Measurements from ENCODE around the gene KLHL14.
A peak's percentile ranks its signal among the peaks of the same experiment; 100 is the strongest.
"Not testable (repeated sequence)": the region's sequence is repeated elsewhere in the genome, so short reads cannot be mapped to it uniquely, and the experiment has no call there.

The KLHL14 gene

DNA sequence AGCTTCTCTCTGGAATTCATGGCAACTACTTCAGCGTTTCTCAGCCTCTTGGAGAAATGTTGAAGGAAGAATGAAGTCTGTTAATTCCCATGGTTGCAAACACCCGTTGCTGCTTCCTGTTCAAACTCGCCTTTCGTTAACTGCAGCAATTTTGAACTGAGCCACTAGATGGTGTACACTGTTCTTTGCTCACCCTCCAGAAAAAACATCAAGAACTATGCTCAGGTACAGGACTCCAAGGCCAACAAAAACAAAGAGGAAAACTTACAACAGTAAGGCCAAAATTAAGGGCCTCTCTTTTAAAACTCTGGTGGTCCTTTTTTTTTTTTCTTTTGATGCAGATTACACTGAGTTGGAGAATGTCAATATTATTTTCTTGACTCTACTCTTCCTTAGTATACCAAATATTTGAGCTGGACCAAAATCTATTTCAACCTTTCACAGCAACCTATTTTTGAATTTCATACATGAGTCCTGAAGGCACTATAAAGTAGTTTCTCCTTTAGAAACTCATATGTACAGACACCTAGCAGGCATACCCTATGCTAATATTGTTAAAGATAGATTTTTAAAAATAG is 58.2 kb downstream of the KLHL14 start:
- peak; percentile 45 for DNase-seq (ENCODE audit: low read depth)

DNA sequence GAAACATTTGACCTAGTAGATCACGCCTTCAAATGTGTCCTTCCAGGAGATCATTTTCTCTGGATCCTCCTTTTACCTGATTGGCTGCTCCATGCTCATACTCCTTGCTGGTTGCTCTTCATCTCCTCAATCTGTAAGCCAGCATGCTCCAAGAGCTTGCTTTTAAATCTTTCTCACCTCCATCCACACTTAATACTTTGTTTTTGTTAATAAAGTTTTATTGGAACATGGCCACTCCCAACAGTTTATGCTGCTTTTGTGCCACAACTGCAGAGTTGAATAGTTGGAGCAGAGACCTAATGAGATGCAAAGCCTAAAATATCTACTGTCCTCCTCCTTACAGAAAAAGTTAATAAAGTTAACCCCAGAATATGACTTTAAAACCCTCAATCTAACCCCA is 60.0 kb downstream of the KLHL14 start:
- DNase-seq (ENCODE audit: low read depth), result no peak

DNA sequence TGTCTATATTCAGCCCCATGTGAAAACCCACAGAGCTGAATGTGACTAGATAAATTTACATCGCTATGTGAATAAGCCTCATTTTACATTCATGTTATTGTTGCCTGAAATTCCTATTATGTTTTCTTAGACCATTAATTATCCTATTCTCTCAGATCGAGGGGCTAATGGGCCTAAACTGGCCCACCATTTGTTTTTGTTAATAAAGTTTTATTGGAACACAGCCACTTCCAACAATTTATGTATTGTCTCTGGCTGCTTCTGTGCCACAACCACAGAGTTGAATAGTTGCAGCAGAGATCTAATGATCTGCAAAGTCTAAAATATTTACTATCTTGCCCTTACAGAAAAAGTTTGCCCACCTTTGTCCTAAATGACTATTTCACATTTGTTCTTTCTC is 61.0 kb downstream of the KLHL14 start:
- DNase-seq (ENCODE audit: low read depth), result no peak

DNA sequence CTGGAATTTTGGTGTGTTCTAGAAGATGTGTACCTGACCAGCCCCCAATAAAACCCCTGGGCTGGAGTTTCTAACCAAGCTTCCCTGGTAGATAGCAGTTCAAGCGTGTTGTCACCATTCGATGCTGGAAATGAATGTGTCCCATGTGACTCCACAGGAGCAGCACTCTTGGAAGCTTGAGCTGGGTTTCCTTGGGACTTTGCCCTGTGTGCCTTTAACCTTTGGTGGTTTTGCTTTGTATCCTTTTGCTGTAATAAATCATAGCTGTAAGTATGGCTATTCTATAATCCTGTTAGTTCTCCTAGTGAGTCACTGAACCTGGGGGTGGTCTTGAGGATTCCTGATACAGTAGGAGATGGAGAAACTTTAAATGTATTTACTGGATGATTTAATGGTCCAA is 65.2 kb downstream of the KLHL14 start:
- DNase-seq (ENCODE audit: low read depth), result no peak

DNA sequence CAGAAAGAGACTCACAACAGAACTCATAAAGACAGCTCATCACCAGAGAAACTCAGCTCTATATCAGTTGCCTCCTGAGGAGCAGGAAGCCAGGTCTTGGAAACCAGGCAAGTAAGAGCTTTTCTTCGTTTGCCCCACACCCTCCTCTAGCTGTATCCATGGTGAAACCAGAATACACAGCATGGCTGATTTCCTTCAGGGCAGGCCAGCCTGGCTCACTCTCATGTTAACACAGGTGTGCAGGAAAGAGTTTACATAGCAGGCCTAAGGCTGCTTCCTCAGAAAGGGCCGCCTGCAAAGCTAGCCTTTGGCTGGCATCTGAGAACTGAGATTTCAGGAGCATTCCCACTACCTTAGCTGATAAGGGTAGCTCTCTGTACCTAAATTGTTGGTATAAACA is 65.7 kb downstream of the KLHL14 start:
- no peak for DNase-seq (ENCODE audit: low read depth)

DNA sequence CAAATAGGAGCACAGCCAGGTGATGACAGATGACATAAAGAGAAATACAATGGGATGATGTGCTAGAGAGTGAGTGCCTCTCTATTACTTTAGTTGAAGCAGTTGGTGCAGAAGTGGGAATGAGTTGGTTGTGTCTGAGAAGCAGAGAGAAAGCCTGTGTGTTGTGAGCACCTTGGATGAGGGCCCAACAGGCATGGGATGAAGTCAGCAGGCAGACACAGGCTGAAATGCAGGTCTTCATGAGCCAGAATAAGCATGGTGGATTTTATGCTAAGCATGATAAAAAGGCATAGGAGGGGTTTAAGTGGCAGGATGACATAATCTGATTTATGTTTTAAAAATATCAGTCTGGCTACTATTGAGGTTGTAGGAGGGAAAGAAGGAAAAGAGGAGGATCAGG is 71.5 kb downstream of the KLHL14 start:
- no peak for DNase-seq (ENCODE audit: low read depth)

DNA sequence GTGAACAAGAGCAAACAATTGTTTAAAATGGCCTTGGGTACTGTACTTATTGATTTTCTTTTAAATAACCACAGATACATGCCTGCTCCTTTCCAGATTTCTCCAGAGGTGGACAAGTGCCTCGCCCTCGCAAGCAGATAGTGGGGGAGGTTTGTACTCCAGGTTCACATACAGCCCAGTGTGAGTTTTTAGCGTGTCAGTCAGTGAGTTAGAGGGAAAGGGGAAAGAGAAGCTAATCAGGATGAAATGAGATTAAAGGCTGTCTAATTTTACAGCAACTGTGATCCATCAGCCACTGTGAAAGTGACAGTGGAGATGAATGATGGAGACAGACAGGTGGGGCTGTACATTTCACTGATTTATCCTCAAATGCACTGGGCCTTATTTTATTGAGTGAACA is 74.7 kb downstream of the KLHL14 start:
- DNase-seq (ENCODE audit: low read depth), result no peak

DNA sequence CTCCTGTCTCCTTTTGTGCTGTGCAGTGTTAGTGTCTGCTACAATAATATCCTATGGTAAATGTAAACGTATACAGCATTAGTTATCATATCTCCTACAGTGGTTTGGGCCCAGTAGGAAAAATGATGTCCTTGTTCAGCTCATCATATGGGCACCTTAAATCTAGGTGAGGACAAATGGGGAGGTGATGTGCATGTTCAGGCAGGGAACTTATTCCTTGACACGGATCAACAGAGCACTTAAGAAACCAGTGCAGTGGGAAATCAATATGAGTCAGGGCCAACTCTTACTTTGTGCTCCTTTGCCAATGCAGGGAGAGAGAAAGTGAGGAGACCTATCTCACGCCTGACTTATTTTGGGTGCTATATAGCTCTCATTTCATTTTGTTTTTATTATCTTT is 76.4 kb downstream of the KLHL14 start:
- no peak for DNase-seq (ENCODE audit: low read depth)

DNA sequence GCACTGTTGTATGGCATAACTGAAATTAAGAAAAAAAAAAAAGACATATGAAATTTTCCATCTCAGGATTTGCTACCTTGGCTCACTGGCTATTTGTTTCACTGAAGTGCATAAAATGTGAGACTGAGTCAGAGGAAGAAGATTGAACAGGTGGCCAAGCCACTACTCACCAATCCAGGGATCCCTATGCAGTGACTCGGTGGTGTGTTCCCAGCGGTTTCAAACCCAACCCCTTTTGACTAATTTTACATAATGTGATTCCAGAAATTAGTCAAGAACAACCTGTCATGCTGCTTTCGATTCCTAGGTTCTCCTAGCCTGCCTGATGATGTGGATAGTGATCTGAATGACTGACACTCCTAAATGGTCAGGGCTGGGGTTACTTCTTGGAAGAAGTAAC is 77.3 kb downstream of the KLHL14 start:
- DNase-seq (ENCODE audit: low read depth), result no peak

DNA sequence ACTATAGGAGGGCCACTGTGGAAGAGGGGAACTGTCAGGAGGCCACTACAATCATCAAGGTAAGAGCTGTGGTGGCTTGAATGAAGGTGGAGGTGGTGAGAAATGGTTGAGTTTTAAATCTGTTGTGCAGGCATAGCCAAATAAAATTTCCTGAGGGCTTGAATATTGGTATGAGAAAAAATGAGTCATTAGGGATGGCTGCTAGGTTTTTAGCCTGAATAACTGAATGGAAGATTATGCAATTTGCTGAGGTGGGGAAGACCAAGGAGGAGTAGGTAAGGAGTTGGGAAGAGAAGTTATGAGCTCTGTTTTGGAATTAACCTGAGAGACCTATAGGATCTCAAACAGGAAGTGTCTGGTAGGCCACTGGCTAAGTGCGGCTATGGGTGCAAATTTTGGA is 84.0 kb downstream of the KLHL14 start:
- no peak for DNase-seq (ENCODE audit: low read depth)

DNA sequence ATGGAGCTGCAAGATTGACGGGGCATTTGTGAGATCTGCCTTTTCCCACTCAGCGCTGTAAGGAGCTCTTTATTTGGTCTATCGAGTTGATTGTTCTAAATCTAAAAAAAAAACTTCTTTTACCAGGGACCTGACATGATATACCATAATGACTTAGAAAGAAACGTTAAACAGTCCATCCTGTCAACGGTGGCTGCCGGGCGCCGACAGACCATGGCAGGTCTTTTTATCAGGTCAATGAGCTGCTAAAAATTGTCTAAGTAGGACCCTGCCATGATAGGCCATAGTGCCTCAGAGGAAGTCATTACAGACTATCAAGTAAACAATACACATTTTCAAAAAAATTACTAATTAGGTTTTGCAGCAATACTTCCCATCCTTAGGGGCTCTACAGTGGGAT is 87.9 kb downstream of the KLHL14 start:
- DNase-seq (ENCODE audit: low read depth), result no peak

DNA sequence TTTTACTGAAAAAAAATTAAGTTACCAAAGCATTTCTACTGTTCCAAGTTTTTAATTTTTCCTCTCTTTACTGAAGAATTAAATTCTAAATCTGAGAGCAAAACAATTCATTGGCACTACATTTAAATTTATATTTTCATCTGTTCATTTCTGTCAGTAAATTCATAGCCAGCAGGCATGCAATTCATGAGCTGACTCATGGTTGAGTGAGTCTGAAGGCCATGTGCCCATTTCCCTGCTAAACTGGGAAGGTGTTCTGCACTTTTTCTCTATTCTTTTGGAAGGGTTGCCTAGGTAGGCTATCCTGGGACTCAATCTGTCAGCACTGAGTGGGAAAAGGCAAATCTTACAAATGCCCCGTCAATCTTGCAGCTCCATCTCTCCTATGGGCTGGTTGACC is 88.7 kb downstream of the KLHL14 start:
- no peak for DNase-seq (ENCODE audit: low read depth)

DNA sequence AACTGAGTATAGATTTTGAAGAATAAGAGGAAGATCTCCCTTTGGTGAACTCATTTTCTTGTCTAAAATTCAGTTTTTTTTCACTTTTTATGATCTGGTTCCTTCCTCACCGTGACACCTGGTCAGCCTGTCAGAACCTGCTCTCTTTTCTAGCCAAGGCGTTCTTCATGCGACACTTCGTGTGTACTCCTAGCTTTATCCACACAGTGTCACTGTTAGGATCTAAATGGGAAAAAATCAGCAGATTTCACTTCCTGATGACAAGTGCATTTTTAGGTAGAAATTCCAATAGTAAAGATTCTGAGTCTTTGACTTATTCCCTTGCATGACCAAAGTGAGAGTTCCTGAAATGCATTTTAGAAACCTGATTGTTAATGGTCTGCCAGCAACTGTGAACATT is 89.8 kb downstream of the KLHL14 start:
- no peak for DNase-seq (ENCODE audit: low read depth)

DNA sequence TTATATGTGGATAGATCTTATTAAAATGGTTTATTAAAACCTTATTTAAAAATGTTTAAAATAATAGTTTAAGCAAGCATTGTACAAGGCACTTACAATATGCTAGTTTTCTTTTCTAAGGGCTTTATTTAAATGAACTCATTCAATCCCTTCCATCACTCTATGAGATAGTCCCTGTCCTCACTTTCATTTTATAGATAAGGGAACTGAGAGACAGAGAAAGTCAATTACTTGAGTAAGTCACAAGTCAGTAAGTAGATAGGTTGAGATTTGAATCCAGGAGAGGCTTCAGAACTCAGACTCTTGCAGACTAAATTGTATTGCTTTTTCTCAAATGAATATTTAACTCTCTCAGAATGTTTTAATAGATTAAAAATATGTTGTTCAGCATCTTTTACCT is 95.2 kb downstream of the KLHL14 start:
- no peak for DNase-seq (ENCODE audit: low read depth)

DNA sequence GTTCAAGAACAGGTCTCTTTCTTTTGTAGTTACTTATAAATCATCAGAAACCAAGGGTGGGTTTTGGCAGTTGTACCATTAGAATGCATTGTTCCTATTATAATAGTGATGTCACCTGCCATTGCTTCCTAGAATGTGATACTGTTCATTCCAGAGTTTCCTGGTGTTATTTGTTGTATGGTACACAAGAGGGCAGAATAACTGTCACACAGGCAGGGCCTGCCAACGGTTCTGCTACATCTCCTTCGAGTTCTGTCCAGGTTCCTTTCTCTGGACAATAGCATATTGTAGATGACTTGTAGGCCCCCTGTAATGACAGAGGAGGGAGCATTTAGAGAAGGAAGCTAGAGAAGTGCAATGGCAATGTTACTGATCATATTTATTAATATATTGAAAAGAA is 98.3 kb downstream of the KLHL14 start:
- DNase-seq (ENCODE audit: low read depth), result no peak

DNA sequence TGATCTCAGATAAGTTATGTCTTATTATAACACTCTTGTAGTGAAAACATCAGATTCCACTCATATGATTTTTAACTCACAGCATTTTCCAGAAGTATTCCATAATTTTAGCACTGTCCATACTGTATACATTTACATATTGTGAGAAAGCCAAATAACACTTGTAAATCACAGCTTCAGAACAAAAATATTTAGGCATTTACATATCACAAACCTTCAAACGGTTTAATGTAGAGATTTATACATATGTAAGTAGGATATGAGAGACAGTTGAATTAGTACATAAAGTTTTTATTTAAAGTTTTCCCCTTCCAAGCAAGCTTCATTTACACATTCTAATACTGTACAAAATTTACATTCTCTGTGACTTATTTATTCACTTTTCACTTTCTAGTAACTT is 100.4 kb downstream of the KLHL14 start:
- no peak for DNase-seq (ENCODE audit: low read depth)

DNA sequence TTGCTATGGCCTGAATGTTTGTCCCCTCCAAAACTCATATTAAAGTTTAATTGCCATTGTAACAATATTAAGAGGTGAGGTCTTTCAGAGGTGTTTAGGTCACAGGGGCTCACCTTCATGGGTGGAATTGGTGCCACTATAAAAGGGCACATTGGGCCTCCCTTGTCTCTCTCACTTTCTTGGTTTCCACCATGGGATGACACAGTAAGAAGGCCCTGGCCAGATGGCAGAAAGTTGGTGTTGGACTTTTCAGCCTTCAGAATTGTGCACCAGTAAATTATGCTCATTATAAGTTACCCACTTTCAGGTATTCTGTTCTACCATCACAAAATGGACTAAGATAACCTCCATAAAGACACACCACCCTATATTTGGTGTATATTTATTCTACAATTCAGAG is 102.1 kb downstream of the KLHL14 start:
- no peak for DNase-seq (ENCODE audit: low read depth)

DNA sequence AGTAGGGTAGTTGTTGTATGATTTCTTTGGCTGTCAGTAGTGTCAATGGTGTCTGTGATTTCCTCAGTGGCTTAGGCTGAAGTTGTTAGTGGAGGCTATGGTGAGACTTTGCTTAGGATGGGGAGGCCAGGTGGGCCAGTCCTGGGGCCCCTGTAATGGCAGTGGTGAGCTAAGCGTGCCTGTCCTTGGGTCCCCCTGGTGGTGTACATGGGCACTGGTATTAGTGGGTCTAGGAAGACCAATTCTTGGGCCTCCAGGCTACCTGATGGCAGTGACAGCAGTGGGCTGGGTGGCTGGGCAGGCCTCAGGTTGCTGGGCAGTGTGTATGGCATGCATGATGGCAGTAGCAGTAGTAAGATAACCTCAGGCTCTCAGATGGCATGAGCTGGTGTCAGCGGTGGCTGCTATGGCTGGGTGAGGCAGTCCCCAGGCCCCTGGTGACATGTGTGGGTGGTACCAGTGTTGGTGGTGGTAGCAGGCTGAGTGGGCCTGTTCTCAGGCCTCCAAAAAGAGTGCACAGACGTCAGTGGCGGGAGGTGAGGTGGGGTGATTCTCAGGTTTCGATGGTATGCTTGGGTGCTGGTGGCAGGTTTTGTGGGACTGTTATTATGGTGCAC is 103.2 kb downstream of the KLHL14 start:
- DNase-seq (ENCODE audit: low read depth), result no peak

DNA sequence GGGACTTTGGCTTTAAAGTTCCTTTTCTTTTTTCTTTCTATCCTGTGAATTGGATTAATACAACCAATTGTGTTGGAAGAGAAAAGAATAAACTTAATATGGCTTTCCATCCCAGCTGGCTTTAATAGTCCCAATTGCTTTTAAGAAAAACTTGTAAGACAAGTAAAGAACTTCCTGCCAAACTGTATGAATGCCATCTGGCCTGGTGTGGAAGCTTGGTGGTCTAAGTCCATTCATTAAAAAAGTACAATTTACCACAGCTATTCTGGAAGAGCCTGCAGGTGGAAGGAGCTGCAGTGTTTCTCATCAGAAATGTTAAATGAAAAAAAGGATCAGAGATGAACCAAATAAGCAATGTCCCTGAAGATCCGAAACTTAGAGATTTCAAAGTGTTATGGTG is 103.9 kb downstream of the KLHL14 start:
- no peak for DNase-seq (ENCODE audit: low read depth)

DNA sequence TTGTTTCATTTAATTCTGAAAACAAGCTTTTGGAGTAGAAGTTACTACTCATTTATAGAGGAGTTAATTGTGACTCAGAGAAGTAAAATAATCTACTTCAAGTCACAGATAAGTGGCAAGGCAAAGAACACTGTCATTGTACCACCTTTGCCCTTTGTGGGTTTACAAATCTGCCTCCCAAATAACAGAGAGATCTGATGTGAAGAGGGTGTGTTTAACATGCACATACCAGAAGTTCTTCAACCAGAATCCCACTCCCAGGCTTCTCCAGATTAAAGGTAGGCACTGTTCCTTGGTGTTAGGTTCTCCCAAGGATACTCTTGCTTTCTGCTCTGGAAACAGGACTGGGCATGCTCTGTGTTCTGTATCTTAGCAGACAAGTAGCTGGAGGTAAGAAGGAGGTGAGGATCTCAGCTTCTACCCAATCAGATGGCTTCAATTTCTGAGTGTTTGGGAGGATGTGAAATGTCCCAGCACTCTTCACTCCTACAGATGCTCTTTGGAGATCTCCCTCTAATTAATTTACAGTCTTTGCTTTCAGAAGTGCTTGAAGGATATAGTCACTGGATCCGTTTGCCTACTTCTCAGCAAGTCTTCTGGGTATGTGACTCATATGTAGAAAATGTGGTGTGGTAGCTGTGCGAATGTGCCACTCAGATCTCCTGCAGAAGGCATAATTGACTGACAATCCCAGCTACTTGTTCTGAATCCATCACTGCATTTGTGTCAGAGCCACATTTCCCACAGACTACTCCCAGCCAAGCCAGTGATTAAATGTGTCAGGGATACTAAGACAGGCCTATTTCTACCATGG is 111.1 kb downstream of the KLHL14 start:
- no peak for DNase-seq (ENCODE audit: low read depth)

DNA sequence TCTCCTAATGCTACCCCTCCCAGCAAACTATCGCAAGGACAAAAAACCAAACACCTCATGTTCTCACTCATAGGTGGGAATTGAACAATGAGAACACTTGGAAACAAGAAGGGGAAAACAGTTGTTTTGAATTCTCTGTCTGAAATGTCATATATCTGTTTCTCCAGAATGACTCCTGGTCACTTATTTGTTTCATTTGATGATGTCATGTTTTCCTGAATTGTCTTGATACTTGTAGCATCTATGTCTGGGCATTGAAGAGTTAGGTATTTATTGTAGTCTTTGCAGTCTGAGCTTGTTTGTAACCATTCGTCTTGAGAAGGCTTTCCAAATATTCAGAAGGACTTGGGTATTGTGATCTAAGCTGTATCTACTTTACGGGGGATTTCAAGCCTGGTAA is 118.3 kb downstream of the KLHL14 start:
- DNase-seq (ENCODE audit: low read depth), result not testable (repeated sequence)

DNA sequence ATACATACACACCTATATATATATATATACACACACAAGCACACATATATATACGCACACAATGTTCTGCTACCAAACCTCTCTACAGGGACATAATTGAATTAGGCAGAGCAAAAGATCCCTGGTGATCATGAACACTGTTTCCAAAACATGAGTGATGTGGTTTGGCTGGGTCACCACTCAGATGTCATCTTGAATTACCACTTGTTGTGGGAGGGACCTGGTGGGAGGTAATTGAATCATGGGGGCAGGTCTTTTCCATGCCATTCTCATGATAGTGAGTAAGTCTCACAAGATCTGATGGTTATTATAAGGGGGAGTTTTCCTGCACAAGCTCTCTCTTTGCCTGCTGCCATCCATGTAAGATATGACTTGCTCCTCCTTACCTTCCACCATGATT is 135.2 kb downstream of the KLHL14 start:
- not testable (repeated sequence) for DNase-seq (ENCODE audit: low read depth)

DNA sequence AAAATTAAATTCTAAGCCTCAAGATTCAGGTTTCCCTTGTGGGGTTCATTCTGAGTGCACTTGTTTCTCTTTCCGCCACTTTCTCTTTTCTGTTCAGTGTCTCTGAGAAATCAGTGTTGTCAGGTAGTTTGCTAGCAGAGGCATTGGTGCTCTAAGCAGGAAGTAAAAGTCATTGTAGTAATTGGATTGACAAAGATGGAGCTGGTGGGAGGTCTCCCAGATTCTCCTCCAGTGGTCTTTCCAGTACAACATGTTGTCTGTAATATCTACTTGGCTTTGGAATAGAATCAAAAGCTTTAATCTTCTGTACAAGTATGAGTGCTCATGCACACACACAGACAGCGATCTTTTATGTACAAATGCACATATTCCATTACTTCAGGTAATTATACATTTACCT is 135.6 kb downstream of the KLHL14 start:
- DNase-seq (ENCODE audit: low read depth), result no peak
